T-cell (primary cell): ENCODE data around the gene RALGAPB. TPM values are rescaled to one million over a fixed set of nuclear protein-coding genes. Genes with fewer than 3 reads are reported as not detected.
"Not testable (repeated sequence)": the region's sequence is repeated elsewhere in the genome, so short reads cannot be mapped to it uniquely, and the experiment has no call there.

ENCODE experiments used
- ATAC-seq, 4 experiments: fragments of 200-7000 bp in 3 of 4; fragments of 150-1000 bp in 1 of 4; cut with Tn5 transposase; replicated peaks in 1 of 4; 1 replicate in 3 of 4; 2 replicates in 1 of 4; pipeline ENCODE4 v1.10.0; 2021; ENCODE audit warnings: moderate library complexity in 3 of 4, mild to moderate bottlenecking in 2 of 4, moderate number of reproducible peaks in 1 of 4
- CTCF ChIA-PET, 2 donors: fragments of 300-600 bp; sonication (Branson Sonifier 250); formaldehyde crosslinking; loops; one replicate each; lab custom pipeline; 2022; ENCODE audit warnings: antibody characterized with exemption in 2 of 2; lab: Charles Lee
- POLR2A ChIA-PET, 2 donors: fragments of 300-600 bp; sonication (Branson Sonifier 250); formaldehyde crosslinking; loops; one replicate each; lab custom pipeline; 2022; ENCODE audit warnings: antibody characterized with exemption in 2 of 2; lab: Charles Lee
- DNase-seq, 35 experiments: peaks; one replicate each; pipeline versions ENCODE4 v3.0.0 to v3.0.0-alpha.2; 2013 to 2023
- H3K27ac ChIP-seq: one replicate; pipeline ENCODE4 v1.5.1; 2013; ENCODE audit warnings: low read length
- H3K27me3 ChIP-seq, 2 experiments: replicated peaks in 1 of 2; 1 replicate in 1 of 2; 2 replicates in 1 of 2; pipeline versions ENCODE4 v1.6.1 to v1.7.0; 2013; ENCODE audit warnings: low read length in 1 of 2, mixed read lengths in 1 of 2; ENCODE audit not compliant: control insufficient read depth in 2 of 2, insufficient read depth in 2 of 2; ENCODE audit errors: extremely low read depth in 1 of 2
- H3K36me3 ChIP-seq, 2 donors: 1 replicate in 1 of 2; 2 replicates in 1 of 2; pipeline versions ENCODE4 v1.6.1 to v1.7.0; 2013; ENCODE audit warnings: low read length in 1 of 2; ENCODE audit not compliant: control insufficient read depth in 2 of 2, insufficient read depth in 1 of 2; ENCODE audit errors: extremely low read depth in 1 of 2
- H3K4me1 ChIP-seq, 2 experiments: 1 replicate in 1 of 2; 2 replicates in 1 of 2; pipeline versions ENCODE4 v1.6.1 to v1.7.0; 2013; ENCODE audit warnings: low read length in 2 of 2, mixed read lengths in 1 of 2; ENCODE audit not compliant: insufficient read depth in 2 of 2, control insufficient read depth in 1 of 2; ENCODE audit errors: extremely low read depth in 1 of 2
- H3K4me3 ChIP-seq, 2 donors: 1 replicate in 1 of 2; 2 replicates in 1 of 2; pipeline versions ENCODE4 v1.5.1 to v1.7.0; 2013; ENCODE audit warnings: mild to moderate bottlenecking in 2 of 2, low read length in 1 of 2, moderate library complexity in 1 of 2; ENCODE audit not compliant: control insufficient read depth in 1 of 2; ENCODE audit errors: extremely low read depth in 1 of 2
- H3K9me3 ChIP-seq: 2 replicates; pipeline ENCODE4 v1.7.0; 2013
- H3K27ac Mint-ChIP-seq, 2 donors: one replicate each; pipeline ENCODE4 v1.8.0; 2020 to 2021; ENCODE audit warnings: mild to moderate bottlenecking in 2 of 2, mixed read lengths in 2 of 2
- H3K27me3 Mint-ChIP-seq, 2 donors: one replicate each; pipeline ENCODE4 v1.8.0; 2021 to 2022; ENCODE audit warnings: mixed read lengths in 2 of 2
- H3K36me3 Mint-ChIP-seq: one replicate; pipeline ENCODE4 v1.8.0; 2021; ENCODE audit warnings: mixed read lengths
- H3K4me1 Mint-ChIP-seq, 3 donors: one replicate each; pipeline ENCODE4 v1.8.0; 2020 to 2022; ENCODE audit warnings: mixed read lengths in 3 of 3, mild to moderate bottlenecking in 1 of 3
- H3K4me3 Mint-ChIP-seq, 3 donors: one replicate each; pipeline ENCODE4 v1.8.0; 2020 to 2022; ENCODE audit warnings: mild to moderate bottlenecking in 3 of 3, mixed read lengths in 3 of 3, moderate library complexity in 3 of 3
- H3K9me3 Mint-ChIP-seq, 3 donors: one replicate each; pipeline ENCODE4 v1.8.0; 2020 to 2022; ENCODE audit warnings: mixed read lengths in 3 of 3
- WGBS: methylation state at CpG from one replicate; pipeline ENCODE4 v1.1.5; 2013; ENCODE audit warnings: missing lambda C conversion rate; ENCODE audit not compliant: insufficient coverage; 5-methylcytosine and 5-hydroxymethylcytosine counted together
- total RNA-seq, 35 experiments: library from RNA in 6 of 35; stranded (reverse) in 6 of 35; fragments of 120-200 nt in 1 of 35; gene quantifications; one replicate each; pipeline versions ENCODE4 v1.2.1 to v1.2.4 and lab custom pipeline; 2013 to 2026

The RALGAPB gene
- total RNA-seq, 5 donors from 2014 or later (not counting 1 experiment from before 2014, with no cell fraction given) = 42.7 to 50.1 (median 46.1) TPM

GRCh38 chr20:38501858-38502436 is 29.3 kb downstream of the RALGAPB start:
- H3K9me3 Mint-ChIP-seq = peaks cover 0 to 13% (median 4%) of the 10 kb centered on the region in 3 donors
- CTCF ChIA-PET = no interaction called here
- H3K36me3 Mint-ChIP-seq = peaks cover 56% of the 10 kb centered on the region
- ATAC-seq = no peak
- no CpG with 5 or more reads among the region's 2 CpGs for WGBS
- H3K27me3 Mint-ChIP-seq = no peaks in the 10 kb centered on the region
- no peaks in the 10 kb centered on the region for H3K27me3 ChIP-seq
- peaks cover 0 to 9% (median 4%) of the 10 kb centered on the region in 3 donors for H3K4me1 Mint-ChIP-seq
- H3K4me1 ChIP-seq = no peaks in the 10 kb centered on the region
- H3K9me3 ChIP-seq = no peaks in the 10 kb centered on the region
- no peak overlapping the region for H3K4me3 Mint-ChIP-seq
- DNase-seq = no peak
- no peak overlapping the region for H3K4me3 ChIP-seq
- POLR2A ChIA-PET = no interaction called here
- H3K36me3 ChIP-seq = peaks cover 5 to 62% of the 10 kb centered on the region in 2 donors
- no peak overlapping the region for H3K27ac Mint-ChIP-seq
- H3K27ac ChIP-seq = no peak overlapping the region

GRCh38 chr20:38504368-38505090 is 31.9 kb downstream of the RALGAPB start:
- peaks cover 0 to 13% (median 4%) of the 10 kb centered on the region in 3 donors for H3K9me3 Mint-ChIP-seq
- ChIA-PET CTCF (no interaction called here), POLR2A (no interaction called here)

GRCh38 chr20:38505091-38505455 is 32.4 kb downstream of the RALGAPB start:
- H3K36me3 Mint-ChIP-seq = peaks cover 48% of the 10 kb centered on the region
- Histone ChIP-seq H3K27ac (no peak overlapping the region), H3K4me3 (no peak overlapping the region), H3K36me3 (peaks cover 2 to 49% of the 10 kb centered on the region in 2 donors), H3K9me3 (no peaks in the 10 kb centered on the region), H3K27me3 (no peaks in the 10 kb centered on the region), H3K4me1 (no peaks in the 10 kb centered on the region)
- H3K4me1 Mint-ChIP-seq = peaks cover 0 to 2% (median 0%) of the 10 kb centered on the region in 3 donors
- peaks cover 0 to 13% (median 4%) of the 10 kb centered on the region in 3 donors for H3K9me3 Mint-ChIP-seq
- ChIA-PET CTCF (no interaction called here), POLR2A (no interaction called here)
- no peak overlapping the region for H3K4me3 Mint-ChIP-seq
- no peak overlapping the region for H3K27ac Mint-ChIP-seq
- H3K27me3 Mint-ChIP-seq = no peaks in the 10 kb centered on the region
- WGBS = 100% methylated on average over 2 of the region's 4 CpGs
- ATAC-seq (no peak), DNase-seq (no peak)

More at GRCh38 chr20:38504368-38505090, 31.9 kb downstream of the RALGAPB start:
- Histone ChIP-seq H3K36me3 (peaks cover 2 to 49% of the 10 kb centered on the region in 2 donors), H3K4me1 (no peaks in the 10 kb centered on the region), H3K9me3 (no peaks in the 10 kb centered on the region), H3K27ac (no peak overlapping the region), H3K27me3 (no peaks in the 10 kb centered on the region), H3K4me3 (no peak overlapping the region)
- Mint-ChIP-seq H3K4me3 (no peak overlapping the region), H3K4me1 (peaks cover 0 to 2% (median 0%) of the 10 kb centered on the region in 3 donors), H3K36me3 (peaks cover 49% of the 10 kb centered on the region), H3K27me3 (no peaks in the 10 kb centered on the region), H3K27ac (no peak overlapping the region)
- ATAC-seq (no peak), DNase-seq (no peak)
- WGBS = no CpG with 5 or more reads among the region's 3 CpGs

- POLR2A ChIA-PET, H3K4me1 Mint-ChIP-seq, CTCF ChIA-PET, ATAC-seq, H3K4me1 ChIP-seq, H3K27ac ChIP-seq, H3K27me3 ChIP-seq, DNase-seq, H3K4me3 Mint-ChIP-seq, H3K9me3 ChIP-seq, H3K9me3 Mint-ChIP-seq, H3K27ac Mint-ChIP-seq, H3K27me3 Mint-ChIP-seq, H3K4me3 ChIP-seq: not testable (repeated sequence)
- H3K36me3 Mint-ChIP-seq = peaks cover 46% of the 10 kb centered on the region
- peaks cover 2 to 45% of the 10 kb centered on the region in 2 donors for H3K36me3 ChIP-seq
- WGBS = 100% methylated on average over 6 of the region's 19 CpGs
Measured at GRCh38 chr20:38511726-38512125, 39.1 kb downstream of the RALGAPB start.

GRCh38 chr20:38514185-38514584 is 41.5 kb downstream of the RALGAPB start:
- Mint-ChIP-seq H3K27me3 (no peaks in the 10 kb centered on the region), H3K4me3 (no peak overlapping the region), H3K36me3 (peaks cover 56% of the 10 kb centered on the region), H3K27ac (no peak overlapping the region), H3K4me1 (peaks cover 0 to 11% (median 2%) of the 10 kb centered on the region in 3 donors), H3K9me3 (no peaks in the 10 kb centered on the region)
- DNase-seq (no peak), ATAC-seq (no peak)
- ChIA-PET POLR2A (interaction anchor here in 1 of 2 donors (0.5 kb wide), 1 partner anchor 50 kb away, joined by 3 read pairs; no protein-coding TSS in a partner anchor), CTCF (no interaction called here)
- WGBS = 100% methylated on average over 2 of the region's 4 CpGs
- H3K27me3 ChIP-seq = no peaks in the 10 kb centered on the region
- H3K36me3 ChIP-seq = peaks cover 6 to 59% of the 10 kb centered on the region in 2 donors
- no peaks in the 10 kb centered on the region for H3K9me3 ChIP-seq
- H3K4me3 ChIP-seq = no peak overlapping the region
- no peaks in the 10 kb centered on the region for H3K4me1 ChIP-seq
- H3K27ac ChIP-seq = no peak overlapping the region

GRCh38 chr20:38514947-38515346 is 42.3 kb downstream of the RALGAPB start:
- no peaks in the 10 kb centered on the region for H3K4me1 ChIP-seq
- CTCF ChIA-PET = no interaction called here
- H3K4me3 ChIP-seq = no peak overlapping the region
- no peak overlapping the region for H3K27ac Mint-ChIP-seq
- no peaks in the 10 kb centered on the region for H3K9me3 ChIP-seq
- H3K27ac ChIP-seq = no peak overlapping the region
- no peak overlapping the region for H3K4me3 Mint-ChIP-seq
- H3K36me3 ChIP-seq = peaks cover 6 to 54% of the 10 kb centered on the region in 2 donors
- POLR2A ChIA-PET = interaction anchor here in 1 of 2 donors (0.5 kb wide), 1 partner anchor 50 kb away, joined by 3 read pairs; no protein-coding TSS in a partner anchor
- no peaks in the 10 kb centered on the region for H3K27me3 ChIP-seq
- no CpG with 5 or more reads among the region's 3 CpGs for WGBS
- H3K9me3 Mint-ChIP-seq = no peaks in the 10 kb centered on the region
- H3K27me3 Mint-ChIP-seq = no peaks in the 10 kb centered on the region
- peaks cover 53% of the 10 kb centered on the region for H3K36me3 Mint-ChIP-seq
- no peak for ATAC-seq
- DNase-seq = no peak
- peaks cover 0 to 11% (median 4%) of the 10 kb centered on the region in 3 donors for H3K4me1 Mint-ChIP-seq
